DMS 273 (cell line): Measurements from ENCODE around the gene ANKS1B.
A peak's percentile ranks its signal among the peaks of the same experiment; 100 is the strongest.
"Not testable (repeated sequence)": the region's sequence is repeated elsewhere in the genome, so short reads cannot be mapped to it uniquely, and the experiment has no call there.

Experiments
- DNase-seq: peaks from one replicate; lab custom pipeline; 2025; ENCODE audit not compliant: unreplicated experiment; lab: John Stamatoyannopoulos, UW

The ANKS1B gene

DNA sequence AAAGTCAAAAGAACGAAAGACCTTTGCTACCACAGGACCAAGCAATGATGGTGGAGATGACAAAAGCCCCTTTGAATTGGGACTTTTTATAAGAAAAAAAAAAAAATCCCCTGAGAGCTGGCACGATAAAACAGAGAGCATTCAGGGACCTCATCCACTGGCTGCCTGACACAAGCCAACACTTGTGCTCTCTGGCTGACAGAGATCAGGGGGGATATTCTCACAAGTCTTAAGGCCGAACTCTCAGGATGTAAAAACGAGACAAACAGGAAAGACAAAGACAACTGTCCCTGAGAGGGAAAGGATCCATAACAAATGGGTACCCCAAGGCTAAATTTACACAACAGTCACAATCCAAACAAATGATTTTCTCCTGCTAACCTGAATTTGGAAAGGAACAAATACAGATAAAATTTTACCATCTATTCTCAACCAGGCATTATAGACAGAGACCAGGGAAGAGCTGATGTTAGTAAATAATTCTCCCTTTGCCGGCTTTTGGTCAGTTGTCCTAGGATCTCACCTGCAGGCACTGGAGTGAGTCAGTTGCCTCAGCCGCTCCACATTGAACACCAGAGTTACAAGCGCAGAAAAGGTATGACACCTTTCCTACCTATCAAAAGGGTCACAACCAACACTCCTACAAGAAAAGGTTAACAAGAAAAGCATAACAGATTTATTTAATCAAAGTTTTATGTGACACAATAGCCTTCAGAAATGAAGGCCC lies 375.1 kb downstream of the ANKS1B start:
- no peak for DNase-seq

DNA sequence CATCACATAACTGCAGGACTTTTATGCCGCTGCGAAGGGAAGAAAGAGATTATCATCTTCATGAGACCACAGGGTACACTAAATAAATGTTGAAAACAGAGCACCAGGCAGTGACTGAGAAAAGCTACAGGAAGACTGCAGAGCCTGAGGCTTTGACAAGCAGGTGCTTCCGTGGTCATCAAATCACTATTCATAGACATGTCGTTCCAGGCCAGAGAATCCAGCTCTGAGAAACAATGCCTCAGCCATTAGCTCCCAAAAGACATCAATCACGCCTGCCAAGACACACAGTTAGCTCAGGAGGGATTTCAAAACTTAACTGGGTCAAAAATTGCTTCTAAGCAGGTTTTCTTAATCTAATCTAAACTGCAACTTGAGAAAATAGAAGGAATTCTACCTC lies 384.3 kb downstream of the ANKS1B start:
- no peak for DNase-seq

DNA sequence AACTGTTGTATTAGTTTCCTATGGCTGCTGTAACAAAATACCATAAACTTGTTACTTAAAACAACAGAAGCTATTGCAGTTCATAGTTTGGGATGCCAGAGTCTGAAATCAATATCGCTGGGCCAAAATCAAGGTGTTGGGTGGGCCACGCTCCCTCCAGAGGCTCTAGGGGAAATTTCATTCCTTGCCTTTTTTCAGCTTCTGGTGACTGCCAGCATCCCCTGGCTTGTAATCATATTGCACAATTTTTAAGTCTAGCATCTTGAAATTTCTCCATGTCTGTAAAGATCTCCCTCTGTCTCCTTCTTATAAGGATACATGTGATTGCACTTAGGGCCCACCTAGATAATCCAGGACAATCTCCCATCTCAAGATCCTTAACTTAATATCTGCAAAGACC lies 386.0 kb downstream of the ANKS1B start:
- DNase-seq: no peak

DNA sequence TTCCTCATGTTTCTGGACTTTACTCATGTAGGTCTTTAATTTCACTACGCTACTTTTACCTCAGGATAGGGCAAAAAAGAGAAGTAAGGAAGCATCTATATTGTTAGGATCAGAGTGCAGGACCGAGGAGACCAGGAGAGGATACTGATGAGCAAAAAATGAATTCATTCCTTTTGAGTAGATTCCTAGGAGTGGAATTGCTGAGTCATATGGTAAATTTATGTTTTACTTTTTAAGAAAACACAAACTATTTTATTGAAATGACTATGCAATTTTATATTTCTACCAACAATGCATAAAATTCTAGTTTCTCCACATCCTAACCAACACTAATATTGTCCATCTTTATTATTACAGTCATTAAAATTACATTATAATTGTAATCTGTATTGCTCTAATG lies 388.0 kb downstream of the ANKS1B start:
- no peak for DNase-seq

DNA sequence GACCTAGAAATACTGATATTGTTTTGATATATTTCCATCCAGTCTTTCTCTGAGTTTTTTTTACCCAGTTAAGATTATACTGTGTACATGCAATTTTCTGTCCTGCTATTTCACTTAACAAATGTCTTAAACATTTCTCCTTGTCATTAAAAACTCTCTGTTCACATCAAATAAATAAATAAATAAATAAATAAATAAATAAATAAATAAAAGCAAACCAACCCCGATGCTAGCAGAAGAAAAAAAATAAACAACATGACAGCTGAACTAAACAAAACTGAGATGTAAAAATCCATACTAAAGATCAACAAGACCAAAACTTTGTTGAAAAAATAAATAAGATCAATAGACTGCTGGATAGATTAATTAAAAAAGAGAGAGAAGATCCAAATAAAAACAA lies 407.6 kb downstream of the ANKS1B start:
- not testable (repeated sequence) for DNase-seq

DNA sequence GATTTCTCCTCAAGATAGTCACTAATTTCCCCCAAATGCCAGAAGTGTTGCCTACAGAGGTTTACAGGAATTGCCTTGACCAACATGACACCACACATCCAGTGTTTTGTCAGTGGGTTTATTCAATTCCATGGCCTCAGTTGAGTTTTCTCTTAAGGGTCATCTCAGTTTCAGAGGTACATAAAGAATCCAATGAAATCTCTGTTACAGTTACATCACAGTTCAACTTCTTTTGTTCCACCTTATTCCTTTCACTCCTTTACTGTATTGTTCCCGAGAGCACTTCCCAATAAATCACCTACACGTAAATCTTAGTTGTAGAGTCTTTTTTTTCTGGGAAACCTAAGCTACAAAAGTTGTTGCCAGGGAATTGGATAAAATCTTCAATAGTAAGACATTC lies 410.8 kb downstream of the ANKS1B start:
- no peak for DNase-seq

DNA sequence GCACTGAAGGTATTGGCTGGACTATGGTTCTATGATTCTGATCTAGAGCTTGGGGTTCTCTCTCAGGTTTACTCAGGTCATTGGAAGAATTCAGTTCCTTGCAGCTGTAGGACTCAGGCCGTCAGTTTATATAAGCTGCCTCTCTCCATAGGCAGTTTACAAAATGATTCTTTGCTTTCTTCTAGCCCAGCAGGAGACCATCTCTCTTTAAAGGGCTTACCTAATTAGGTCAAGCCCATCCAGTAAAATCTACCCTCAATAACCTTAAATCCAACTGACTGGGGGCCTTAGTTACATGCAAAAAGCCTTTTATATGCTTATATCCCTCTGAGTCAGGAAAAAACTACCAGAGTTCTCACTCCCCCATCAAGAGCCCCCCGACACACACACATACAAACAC lies 417.7 kb downstream of the ANKS1B start:
- no peak for DNase-seq

DNA sequence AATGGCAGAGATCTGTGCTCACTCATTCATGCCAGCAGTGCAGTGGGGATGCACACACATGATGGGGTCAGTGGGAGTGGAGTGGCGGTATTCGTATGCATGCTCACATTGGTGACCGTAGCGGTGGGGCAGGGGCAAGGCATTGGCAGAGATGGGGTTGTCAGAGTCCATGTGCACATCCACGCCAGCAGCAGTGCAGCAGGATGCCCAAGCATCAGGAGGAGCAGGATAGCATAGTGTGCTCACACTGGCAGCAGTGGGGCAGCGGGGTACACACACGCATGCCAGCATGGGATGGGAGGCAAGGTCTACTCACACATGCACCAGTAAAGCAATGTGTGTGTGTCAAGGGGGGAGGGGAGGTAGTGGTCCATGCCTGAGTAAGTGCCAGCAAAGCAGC lies 426.6 kb downstream of the ANKS1B start:
- DNase-seq: no peak

DNA sequence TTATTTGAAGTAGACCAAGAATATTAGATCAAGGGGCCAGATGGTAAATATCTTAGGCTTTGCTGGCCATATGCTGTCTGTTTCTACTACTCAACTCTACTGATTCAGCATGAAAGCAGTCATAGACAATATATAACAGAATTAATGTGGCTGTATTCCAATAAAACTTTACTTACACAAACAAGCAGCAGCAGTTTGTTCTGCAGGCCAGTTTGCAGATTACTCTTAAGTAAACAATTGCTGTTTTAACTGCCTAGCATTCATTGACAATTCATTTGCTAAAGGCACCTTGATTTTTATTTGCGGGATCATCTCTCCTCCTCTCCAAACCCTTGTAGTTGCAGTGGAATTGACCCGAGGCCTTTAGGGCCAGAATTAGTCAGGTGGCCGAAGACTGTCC lies 431.3 kb downstream of the ANKS1B start:
- peak; percentile 79 for DNase-seq

DNA sequence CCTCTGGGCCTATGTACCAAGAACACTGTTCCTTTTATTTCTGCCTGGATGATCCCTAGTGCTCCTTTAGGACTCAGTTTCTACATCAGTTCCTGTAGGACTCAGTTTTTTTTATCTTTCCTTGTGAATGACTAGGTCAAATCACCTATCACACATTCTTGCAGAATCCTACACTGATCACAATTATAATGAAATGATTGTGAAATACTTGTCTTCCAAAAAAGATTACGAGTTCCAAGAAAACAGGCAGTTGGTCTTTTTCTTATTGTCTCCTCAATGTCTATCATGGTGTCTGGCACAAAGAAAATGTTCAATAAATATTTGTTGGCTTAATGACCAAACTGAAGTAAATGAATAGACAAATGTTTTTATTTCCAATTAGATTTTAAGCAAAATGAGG lies 432.7 kb downstream of the ANKS1B start:
- DNase-seq: no peak

DNA sequence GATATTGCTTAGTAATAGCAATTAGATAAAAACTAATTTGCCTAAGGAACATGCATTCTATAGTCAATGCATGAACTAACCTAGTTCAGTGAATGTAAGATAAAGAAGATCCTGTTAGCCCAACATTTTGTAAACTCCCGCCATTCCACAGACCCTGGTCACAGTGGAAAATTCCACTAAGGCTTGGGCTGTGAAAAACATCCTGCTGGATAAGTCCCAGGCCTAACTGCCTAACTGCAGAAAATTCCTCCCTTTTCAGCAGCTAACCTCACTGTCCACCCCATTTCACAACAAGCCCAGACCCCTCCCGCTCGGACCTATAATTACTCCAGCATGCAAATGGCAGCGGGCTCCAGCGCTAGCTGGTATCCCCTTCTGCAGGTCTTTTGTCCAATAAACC lies 435.1 kb downstream of the ANKS1B start:
- no peak for DNase-seq

DNA sequence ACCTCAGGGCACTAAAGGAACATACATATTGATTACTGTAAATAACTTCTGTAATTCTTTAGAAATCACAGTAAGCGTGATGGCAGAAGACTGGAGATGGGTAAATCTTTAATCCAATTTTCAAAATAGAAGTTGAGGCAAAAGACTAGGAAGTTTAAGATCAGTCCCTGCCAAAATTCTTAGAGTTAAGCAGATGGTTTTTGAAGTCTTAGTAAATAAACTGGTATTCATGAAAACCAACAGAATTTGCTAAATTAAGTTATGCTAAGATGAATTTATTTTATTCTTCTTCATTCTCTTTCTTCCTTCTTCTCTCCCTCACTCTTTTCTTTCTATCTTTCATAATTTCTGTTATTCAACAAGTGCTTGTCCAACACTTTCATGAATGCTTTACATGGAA lies 435.5 kb downstream of the ANKS1B start:
- DNase-seq: no peak

DNA sequence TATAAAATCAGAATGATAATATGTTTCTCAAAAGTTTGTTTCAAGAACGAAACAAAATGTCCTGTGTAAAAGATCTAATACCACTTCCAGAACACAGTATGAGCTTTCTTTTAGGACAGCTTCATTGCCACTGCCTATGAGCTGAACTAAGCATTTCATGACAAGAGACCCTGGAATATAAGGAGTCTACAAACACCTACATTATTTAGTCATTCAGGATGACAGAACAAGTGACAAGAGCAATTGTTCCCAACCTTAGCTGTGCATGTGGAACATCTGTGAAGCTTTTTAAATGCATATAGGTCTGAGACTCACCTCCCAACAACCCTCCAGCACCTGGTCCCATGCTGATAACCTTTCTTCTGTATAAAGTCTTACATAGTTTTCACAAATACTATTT lies 440.3 kb downstream of the ANKS1B start:
- no peak for DNase-seq

DNA sequence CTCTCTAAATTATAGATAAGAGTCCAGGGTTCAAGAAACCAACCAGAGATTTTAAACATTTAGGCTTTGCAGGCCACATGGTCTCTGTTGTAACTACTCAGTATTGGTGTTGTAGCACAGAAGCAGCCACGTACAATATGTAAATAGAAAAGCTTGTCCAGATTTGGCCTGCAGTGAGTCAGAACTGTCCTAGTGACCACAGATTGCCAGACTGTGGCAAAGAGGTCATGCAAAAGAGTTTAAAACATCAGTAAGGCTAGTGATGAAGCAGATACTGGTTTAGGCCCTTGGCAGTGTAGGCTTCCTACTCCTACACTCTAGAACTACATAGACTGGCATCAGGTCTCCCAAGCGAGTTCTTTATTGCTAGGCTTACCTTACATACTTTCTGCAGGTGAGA lies 454.8 kb downstream of the ANKS1B start:
- DNase-seq: no peak

DNA sequence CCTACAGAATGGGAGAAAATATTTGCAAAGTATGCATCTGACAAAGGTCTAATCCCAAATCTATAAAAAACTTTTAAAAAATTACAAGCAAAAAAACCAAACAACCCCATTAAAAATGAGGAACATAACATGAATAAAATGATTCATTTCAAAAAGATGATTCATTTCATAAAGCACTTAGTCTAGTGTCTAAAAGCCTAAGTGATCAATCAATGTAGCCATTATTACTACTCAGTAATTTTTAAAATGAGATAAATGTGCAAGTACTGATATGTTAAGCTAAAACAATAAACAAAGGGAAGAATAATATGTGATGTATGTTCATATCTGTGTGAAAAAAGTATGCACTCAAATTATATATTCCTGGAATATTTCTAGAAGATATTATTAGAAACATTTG lies 456.3 kb downstream of the ANKS1B start:
- no peak for DNase-seq

DNA sequence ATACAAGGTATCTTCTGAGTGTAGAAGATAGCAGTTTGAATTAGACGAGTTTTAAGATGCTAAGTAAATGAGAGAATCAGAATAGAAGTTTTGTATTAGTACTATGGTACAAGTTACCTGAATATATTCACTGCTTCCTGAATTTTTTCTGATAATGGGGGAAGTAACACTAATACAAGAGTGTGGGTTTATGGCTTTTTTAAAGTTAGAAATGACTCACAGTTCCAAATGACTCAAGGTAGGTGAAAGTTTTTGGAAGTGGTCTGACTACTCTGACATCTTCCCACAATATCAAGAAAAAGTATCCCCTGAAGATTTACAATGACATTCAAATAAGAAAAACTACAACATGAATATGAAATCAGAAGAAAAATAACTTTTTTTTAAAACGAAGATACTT lies 460.9 kb downstream of the ANKS1B start:
- DNase-seq: no peak

DNA sequence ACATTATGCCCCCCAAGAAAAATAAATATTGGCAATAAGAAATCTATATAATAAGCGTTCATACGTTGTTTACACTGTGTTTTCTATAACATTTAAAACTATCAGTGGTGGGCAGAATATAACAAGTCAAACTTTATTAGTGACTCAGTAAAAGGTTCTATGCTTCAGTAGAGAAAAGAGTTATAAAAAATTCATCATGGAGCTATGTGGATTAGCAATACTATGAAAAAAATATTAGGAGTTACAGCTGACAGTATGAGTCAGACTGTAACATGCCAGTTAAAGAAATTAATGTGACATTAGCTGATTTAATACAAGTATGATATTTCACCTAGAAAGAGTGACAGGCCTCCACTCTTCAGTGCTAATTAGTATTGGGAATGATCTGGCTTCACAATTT lies 462.3 kb downstream of the ANKS1B start:
- DNase-seq: no peak

DNA sequence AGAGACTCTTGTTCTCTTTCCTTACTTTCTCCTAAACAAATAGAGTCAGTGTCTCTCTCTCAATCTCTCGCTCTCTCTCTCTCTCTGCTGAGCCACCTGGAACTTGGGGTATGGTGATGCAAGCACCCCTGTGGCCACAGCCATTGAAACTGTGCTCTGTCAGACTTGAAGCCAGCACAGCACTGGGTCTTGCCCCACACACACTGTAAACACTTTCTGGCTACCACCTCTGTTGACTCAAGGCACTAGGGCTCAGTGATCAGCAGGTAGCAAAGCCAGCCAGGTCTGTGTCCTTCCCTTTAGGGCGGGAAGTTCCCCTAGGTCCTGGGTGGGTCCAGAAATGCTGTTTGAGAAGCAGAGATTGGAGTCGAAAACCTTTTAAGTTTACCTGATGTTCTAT lies 463.1 kb downstream of the ANKS1B start:
- DNase-seq: no peak

DNA sequence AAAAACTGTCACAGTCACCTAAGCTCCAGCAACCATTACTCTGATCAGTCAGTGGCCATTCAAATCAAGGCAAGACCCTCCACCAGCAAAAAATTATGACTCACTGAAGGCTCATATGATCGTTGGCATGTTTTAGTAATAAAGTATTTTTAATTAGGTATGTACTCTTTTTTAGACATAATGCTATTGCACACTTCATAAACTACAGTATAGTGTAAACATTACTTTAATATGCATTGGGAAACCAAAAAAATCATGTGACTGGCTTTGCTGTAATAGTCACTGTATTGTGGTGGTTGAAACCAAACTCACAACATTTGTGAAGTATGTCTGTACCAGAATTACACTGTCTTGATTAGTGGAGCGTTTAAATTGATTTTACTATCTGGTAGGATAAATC lies 471.7 kb downstream of the ANKS1B start:
- no peak for DNase-seq

DNA sequence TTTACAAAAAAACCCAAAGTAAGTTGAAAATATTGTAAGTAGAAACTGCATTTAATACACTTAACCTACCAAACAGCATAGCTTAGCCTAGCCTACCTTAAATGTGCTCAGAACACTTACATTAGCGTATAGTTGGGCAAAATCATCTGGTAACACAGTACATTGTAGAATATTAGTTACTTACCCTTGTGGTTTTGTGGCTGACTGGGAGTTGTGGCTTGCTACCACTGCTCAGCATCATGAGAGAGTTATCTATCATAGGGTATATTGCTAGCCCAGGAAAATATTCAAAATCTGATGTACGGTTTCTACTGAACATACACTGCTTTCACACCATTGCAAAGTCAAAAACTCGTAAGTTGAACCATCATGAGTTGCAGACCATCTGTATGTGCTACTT lies 478.9 kb downstream of the ANKS1B start:
- DNase-seq: no peak

DNA sequence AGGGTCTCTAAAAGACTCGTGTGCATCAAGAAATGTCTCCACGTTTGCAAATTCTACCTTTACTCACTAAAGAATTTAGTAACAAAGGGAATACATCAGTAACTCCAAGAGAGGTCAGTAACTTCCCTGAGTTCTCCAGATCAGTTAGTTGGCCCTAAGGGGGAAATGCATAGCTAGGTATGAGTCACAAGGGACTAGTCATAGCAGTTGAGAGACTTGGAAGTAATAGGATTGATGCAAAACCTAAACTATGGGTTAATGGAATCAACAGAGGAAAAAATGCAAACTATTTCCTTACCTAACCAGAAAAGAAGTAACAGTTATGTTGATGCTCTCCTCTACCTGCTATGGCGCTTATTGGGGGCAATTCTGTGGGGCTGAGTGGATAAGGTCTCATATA lies 486.0 kb downstream of the ANKS1B start:
- DNase-seq: no peak

DNA sequence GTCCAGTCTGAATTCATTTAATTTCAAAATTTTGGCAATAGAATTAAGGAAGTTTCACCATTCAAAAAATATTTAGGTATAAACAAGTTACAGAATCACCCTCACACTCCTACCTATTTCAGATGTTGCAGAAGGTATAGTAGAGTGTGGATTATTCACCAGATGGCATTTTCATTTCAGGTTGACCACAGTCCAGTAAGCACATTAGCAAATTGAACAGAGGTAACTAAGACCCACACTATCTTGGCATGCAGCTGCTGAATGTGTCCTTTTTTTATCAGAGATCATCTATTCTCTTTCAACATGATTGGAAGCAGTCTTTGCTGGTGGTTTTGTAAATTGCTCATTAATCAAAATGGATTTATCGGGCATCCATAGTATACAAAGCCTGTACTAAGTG lies 488.9 kb downstream of the ANKS1B start:
- peak; percentile 23 for DNase-seq

DNA sequence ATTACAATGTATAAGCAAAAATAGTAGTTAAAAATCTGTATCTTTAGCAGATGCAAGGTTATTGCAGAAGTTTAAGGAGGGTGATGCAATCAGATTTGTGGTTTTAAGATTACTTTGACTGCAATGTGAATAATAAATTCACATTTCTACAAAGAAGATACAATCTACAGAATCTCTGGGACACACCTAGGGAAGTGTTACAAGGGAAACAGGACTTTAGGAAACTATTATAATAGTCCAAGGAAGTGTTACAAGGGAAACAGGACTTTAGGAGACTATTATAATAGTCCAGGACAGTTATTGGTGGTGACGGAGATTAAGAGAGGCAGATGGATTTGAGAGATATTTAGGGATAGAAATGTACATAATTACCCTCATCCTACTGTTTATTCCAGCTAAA lies 491.5 kb downstream of the ANKS1B start:
- DNase-seq: no peak

DNA sequence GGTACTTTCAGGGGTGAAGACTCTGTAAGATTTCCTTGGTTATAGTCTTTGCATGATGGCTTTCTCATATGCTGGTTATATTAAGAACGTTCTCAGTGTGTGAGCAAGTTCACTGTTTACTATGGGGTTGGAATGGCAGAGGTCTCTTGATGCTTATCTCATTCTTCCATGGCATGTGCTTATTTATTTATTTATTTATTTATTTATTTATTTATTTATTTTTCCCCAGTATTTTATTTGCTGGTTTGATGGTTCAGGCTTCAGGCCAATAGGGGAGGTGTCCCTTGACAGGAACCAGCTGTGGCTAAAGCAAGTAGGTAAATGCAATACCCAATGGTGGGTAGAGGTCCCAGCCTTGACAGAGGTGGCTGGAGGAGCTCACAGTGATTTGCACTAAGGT lies 498.5 kb downstream of the ANKS1B start:
- no peak for DNase-seq
